Pulmonary artery endothelial cell (primary cell): ENCODE results near the gene HMSD. TPM values are rescaled to one million over a fixed set of nuclear protein-coding genes. Genes with fewer than 3 reads are reported as not detected.
"Not testable (repeated sequence)": the region's sequence is repeated elsewhere in the genome, so short reads cannot be mapped to it uniquely, and the experiment has no call there.

Experiments used
- DNase-seq: peaks from one replicate; pipeline ENCODE4 v3.0.0-alpha.2; 2011; ENCODE audit warnings: low read depth, low spot score
- total RNA-seq: library from RNA; depleted of rRNA; stranded (reverse); fragments of >200 nt; gene quantifications from 2 replicates; pipeline ENCODE4 v1.2.3, GENCODE V29; 2014

The HMSD gene
- 0.07 TPM in 1 of 2 replicates, not detected in the other for total RNA-seq

DNA sequence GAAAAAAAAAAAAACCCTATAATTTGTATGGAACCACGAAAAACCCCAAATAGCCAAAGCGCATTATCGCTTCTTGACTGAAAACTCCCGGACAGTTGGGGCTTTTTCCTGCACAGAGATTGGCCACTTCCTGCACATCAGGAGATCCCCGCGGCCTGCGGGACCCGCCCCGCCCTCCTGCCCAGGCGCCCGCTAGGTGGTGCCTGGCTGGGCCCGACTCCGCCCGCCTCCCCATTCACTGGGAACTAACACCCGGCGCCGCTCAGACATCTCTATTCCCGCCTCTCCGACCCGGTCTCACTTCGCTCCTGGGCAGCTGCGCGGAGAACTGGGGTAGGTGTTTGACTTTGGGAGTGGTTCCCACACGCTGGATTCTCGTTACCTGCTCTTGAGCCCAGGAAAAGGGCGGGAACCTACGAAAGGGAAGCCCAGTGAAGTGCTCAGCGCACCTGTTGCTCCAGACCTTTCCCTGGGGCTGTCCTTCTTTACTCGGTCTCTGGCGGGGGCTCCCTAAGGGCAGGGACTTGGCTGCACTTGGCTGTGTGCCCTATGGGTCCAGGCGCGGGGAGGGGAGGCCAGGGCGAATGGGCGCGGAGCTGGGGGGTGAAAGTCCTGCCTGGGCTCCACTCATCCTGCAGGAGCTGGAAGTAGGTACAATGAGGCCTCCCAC is at the start of gene HMSD:
HMSD (plus strand) TSS at position 234 of the 670 bp plus-strand sequence. CDS start 4,155 bp downstream, outside the sequence.
- DNase-seq, result no peak

GRCh38 chr18:63903851-63904570 is 45.1 kb upstream of the HMSD start:
- no peak for DNase-seq

- no peak for DNase-seq
These were observed 44.4 kb upstream of the HMSD start for GRCh38 chr18:63904694-63905093.

DNA sequence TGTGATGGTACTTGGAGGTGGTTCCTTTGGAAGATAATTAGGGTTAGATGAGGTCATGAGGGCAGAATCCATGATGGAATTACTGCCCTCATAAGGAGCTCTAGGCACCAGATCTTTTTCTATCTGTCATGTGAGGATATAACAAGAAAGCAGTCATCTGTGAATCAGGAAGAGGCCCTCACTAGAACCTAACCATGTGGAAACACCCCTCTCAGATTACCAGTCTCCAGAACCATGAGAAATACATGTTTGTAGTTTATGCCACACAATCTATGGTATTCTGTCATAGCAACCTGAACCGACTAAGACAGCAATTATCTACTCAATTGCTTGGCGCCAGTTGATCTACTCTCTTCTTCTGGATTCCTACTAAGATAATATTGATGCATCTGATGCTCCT is 43.7 kb upstream of the HMSD start:
- no peak for DNase-seq

DNA sequence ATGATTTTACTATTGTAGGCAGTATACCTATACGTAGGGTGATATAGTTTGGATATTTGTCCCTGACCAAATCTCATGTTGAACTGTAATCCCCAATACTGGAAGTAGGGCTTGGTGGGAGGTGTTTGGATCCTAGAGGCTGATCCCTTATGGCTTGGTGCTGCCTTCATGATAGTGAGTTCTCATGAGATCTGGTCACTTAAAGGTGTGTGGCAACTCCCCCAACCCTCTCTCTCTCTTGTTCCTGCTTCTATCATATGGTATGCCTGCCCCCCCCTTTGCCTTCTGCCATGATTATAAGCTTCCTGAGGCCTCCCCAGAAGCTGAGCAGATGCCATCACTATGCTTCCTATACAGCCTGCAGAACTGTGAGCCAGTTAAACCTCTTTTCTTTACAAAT is 43.0 kb upstream of the HMSD start:
- DNase-seq, result no peak

DNA sequence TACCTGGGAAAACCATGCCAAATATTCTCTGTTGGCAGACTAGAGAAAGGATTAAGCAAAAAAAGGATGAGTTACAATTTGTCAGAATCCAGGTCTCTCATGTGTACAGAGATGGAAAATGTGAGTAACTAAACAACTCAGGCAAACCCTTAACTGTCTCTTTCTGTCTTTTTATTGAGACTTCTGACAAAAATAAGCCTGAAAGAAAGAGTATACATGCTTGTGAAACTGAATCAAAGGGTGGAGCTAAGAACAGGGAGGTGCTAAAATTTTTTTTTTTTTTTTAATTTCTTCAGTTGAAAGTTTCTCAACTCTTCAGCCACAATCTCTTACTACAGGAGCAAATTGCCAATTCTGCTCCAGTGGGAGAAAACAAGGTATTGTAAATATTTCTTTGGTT is 41.4 kb upstream of the HMSD start, which contains the start of gene SERPINB10:
SERPINB10 (plus strand) TSS at position 295 of the 400 bp plus-strand sequence. CDS start 7,553 bp downstream, outside the sequence.
- no peak for DNase-seq

- no peak for DNase-seq
These were observed 40.2 kb upstream of the HMSD start for GRCh38 chr18:63908858-63909257.

DNA sequence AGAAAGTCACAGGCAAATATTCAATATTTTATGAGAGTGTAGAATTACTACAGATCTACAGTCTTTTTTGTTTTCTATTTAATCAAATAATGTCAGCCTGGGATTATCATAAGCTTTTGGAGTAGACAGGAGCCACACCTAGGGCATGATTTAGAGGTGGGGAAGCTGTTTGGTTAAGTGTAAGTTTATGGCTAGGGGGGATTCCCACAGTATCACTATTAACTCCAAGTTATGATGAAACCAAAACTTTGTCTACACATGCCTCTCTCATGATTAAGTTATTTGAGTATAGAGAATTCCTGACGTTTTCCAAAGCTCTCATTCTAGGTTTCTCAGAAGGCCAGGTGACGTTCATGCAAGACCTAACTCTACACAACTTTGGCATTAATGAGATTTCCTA is 39.2 kb upstream of the HMSD start:
- no peak for DNase-seq

GRCh38 chr18:63917817-63918216 is 31.3 kb upstream of the HMSD start:
- no peak for DNase-seq

DNA sequence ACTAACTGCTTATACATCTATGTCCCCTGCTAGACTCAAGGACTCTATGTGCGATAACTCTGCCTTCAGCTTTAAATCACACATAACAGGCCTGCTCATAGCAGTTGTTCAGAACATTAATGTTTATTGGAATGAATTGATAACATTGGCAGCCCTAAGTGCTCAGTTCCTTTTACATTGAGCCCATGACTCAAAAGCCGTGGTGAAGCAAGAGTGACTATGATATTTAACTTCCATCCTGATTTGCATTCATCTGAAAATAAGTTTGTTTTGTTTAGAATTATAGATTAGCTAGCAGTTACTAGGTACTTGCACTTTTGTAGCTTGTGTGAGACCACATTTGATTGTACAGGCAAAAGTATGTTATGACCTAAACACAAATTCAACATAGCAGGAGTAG is 27.1 kb upstream of the HMSD start:
- DNase-seq, result no peak

- no peak for DNase-seq
These were observed 24.6 kb upstream of the HMSD start for GRCh38 chr18:63924551-63924950.

DNA sequence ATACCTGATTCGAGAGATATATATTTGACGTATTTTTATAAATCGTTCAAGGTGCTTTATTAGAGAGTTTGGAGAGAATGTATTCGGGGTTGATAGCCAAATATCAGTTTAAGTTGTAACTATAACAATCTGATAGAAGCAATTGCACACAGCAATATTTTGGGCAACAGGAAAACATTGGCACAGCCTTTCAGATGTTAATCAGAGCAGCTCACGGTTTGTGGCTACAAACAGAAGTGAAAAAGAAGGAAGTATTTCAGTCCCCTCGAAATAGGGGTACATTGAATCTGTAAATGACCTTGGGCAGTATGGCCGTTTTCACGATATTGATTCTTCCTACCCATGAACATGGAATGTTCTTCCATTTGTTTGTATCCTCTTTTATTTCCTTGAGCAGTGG is 20.8 kb upstream of the HMSD start:
- DNase-seq, result no peak

- not testable (repeated sequence) for DNase-seq
These were observed 19.7 kb upstream of the HMSD start for GRCh38 chr18:63929369-63929768.

- DNase-seq, result no peak
These were observed 18.2 kb upstream of the HMSD start for GRCh38 chr18:63930773-63931354.

DNA sequence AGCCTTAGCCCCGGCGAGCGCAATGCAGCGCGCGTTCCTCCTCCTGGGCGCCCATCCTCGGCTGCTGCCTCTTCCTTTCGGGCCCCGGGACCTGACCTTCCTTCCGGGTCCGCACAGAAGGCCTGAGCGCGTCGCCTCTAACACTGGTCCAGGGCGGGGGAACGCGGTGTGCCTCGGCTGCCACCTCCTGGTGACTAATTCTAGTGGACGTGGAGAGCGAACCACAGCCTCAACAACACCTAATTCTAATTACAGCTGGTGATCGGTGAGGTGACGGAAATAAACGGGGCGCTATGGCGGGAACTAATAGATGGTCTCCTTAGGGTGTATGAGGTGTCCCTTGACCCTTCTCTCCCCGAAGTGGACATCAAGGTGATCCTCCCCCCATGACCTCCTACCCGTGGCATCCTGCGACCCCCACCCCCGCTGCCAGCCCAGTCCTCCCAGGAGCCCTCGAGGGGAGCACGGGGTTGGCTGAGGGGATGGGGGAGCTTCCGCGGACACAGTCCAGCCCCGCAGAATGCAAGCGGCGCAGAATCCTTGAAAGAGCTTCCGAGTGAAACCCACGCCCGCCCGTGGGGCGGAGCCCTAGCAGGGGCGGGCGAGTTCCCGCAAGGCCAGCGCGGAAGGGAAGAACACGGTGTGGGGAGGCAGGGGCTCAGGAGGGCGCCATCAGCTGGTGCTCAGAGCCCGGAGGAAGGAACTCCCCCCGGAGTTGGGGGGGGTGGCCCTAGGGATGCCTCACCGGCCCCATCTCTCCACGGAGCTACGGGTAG is 12.8 kb upstream of the HMSD start:
- DNase-seq, result peak; percentile 5

- DNase-seq, result no peak
These were observed 12.1 kb upstream of the HMSD start for GRCh38 chr18:63936932-63937393.

DNA sequence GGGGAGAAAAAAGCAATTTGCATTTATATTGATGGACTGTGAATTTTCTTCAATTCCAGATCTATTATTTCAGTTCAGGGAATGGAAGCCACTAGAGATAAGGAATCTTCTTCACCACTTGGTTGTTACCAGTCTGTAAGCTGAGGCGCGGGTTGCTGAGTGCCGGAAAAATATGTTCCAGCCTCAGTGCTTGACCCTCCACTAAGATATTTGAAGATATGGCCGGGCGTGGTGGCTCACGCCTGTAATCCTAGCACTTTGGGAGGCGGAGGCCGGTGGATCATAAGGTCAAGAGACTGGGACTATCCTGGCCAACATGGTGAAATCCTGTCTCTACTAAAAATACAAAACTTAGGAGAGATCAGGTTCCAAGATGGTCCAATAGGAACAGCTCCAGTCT is 9.1 kb upstream of the HMSD start:
- DNase-seq, result no peak

GRCh38 chr18:63940543-63941050 is 8.5 kb upstream of the HMSD start:
- DNase-seq, result not testable (repeated sequence)

DNA sequence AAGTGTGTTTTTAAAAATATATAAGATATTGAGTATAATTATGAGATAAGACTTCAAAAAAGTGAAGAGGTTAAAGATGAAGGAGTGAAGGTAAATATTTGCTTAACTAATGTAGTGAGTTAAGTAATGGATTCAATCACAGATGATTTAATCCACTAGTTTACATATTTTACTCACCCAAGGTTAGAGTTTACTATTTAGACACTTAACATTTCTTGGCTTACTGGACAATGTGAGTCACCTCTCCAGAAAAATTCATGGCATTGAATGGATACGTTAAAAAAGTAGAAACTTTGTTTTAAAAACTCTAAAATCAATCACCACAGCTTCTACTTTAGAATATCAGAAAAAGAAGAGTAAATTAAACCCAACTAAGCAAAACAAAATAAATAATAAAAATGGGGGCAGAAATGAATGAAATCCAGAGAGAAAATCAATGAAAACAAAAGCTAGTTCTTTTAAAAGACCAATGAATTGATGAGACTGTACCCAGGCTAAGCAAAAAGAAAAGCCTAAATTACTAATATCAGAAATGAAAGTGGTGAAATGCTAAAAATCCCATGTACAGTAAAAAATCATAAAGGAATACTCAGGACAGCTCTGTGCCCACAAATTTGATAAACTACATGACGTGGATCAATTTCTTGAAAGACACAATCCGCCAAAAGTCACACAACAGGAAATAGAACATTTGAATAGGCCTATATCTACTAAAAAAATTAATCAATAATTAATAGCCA is 1.9 kb upstream of the HMSD start:
- no peak for DNase-seq

DNA sequence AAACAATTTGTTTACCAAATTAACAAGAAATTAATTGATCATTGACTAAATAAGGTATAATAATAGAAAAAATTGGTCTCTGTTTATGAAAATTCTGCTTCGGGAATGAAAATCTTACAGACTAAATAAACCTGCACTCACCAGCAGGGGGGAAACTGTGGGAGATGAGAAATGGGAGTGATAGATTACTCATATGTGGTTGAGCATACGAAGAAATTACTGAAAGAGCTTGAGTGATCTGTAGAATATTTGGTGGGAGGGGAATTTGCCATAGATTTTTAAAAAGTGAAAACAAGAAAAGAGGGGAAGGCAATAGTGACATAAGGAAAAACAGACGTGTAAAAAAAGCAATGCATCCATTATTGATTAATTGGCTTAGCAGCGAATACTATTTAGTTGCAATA is 2.2 kb downstream of the HMSD start:
- DNase-seq, result no peak

DNA sequence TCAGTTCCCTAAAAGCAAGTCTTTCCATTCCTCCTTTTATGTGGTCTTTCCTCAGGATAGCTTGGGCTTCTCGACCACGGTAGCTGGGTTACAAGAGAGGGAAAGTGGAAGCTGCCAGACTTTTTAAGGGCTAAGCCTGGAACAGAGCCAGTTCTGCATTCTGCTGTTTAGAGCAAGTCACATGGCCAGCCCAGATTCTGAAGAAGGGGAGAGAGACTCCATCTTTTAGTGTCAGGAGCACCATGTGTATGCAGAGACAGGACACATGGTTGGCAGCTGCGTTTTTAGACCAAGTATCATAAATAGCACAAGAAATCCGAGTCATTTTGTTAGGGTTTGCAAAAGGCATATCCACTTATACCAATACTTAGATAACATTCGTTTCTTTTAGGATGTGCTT is 4.7 kb downstream of the HMSD start:
- DNase-seq, result no peak
